UCSD-AML1 (cell line): ENCODE data around the gene ABI1.

Experiments
- DNase-seq: peaks from one replicate; lab custom pipeline; 2025; ENCODE audit not compliant: unreplicated experiment; lab: John Stamatoyannopoulos, UW

ABI1 gene

DNA sequence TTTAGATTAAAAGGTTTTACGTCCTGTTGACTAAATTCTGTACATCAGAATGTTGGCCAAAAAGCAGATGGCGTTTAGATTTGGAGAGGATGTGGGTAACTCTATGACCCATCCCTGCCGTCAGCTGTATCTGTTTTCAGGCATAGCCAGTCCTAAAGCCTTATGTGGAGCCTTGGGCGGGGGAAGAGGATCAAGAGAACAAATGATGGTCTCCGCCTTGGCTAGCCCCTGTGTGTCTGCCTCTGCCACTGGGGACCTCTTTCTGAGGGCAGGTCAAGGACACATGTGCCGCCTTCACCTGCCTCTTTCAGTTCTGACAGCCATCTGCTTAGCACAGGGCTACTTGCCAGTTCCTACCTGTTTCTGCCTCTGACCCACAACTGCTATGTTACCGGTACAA, 139.2 kb downstream of the ABI1 start:
- DNase-seq, result no peak

- DNase-seq, result no peak
These were observed 143.3 kb downstream of the ABI1 start for GRCh38 chr10:26717476-26717875.

DNA sequence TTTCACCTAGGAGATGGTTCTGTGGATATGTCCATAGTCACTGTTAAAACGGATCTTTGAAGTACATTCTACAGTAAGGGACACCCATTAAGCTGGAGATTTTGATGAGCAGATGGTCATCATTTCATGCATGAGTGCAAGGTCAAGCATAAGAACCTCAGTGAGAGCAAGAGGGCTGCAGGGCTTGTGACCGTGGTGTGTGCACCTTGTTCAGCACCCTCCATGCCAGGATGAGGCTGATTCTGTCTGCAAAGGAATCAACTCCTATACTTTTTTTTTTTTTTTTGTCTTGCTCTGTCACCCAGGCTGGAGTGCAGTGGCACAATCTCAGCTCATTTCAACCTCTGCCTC, 145.6 kb downstream of the ABI1 start:
- DNase-seq, result no peak

- DNase-seq, result no peak
These were observed 146.2 kb downstream of the ABI1 start for GRCh38 chr10:26714415-26715136.

- DNase-seq, result no peak
These were observed 149.4 kb downstream of the ABI1 start for GRCh38 chr10:26711324-26711723.

GRCh38 chr10:26706936-26707335, 153.8 kb downstream of the ABI1 start:
- DNase-seq, result no peak

DNA sequence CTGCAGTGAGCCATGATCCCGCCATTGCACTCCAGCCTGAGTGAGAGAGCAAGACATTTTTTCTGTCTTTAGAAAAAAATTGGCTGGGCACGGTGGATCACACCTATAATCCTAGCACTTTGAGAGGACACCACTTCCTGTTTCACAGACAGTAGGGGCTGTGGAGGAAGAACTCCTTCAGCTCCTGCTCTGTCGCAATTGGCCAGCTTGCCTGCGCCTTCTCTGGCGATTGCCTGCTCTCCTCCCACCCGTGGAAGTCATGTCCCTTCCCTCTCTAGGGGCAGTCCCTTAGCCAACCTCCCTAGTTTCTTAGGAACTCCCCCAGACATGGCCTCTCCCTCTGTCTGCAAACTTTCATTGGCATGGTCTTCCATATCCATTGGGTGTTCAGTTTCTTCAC, 154.6 kb downstream of the ABI1 start:
- no peak for DNase-seq

DNA sequence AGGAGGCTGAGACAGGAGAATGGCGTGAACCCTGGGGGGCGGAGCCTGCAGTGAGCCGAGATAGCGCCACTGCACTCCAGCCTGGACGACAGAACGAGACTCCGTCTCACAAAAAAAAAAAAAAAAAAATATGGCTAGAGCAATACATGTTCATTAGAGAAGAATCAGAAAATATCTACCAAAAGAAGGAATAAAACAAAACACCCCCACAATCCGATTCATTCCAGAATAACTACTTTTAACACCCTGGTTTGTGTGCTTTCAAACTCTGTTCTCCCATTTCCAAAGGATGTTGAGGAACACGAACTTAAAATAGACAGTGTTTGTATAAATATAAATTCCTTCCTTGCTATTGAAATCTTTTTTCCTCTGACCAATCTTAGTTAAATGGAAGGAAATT, 156.8 kb downstream of the ABI1 start:
- no peak for DNase-seq

DNA sequence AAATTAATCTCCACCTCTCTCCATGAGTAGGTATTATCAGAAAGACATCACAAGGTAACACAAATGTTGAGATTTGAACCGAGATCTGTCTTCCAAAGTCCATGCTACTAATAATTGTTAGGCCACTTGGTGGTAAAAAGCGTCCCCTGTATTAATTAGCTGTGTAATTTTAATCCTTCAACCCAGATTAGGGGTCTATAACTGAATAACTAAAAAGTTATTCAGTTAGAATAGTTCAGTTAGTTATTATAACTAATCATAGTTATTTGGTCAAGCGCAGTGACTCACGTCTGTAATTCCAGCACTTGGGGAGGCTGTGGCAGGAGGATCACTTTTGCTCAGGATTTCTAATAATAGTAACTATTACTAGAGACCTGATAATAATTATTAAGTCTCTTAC, 157.7 kb downstream of the ABI1 start:
- DNase-seq, result no peak

- DNase-seq, result no peak
These were observed 159.7 kb downstream of the ABI1 start for GRCh38 chr10:26700884-26701630.

- no peak for DNase-seq
These were observed 161.1 kb downstream of the ABI1 start for GRCh38 chr10:26699631-26700030.

- DNase-seq, result no peak
These were observed 161.8 kb downstream of the ABI1 start for GRCh38 chr10:26698909-26699308.

GRCh38 chr10:26697922-26698608, 162.7 kb downstream of the ABI1 start:
- DNase-seq, result no peak

GRCh38 chr10:26697163-26697921, 163.4 kb downstream of the ABI1 start, which contains the start of gene PDSS1:
Gene PDSS1, plus strand, starts transcription at chr10:26697701. Its CDS starts 11 bp downstream, at chr10:26697712.
- DNase-seq, result peak; percentile 82

DNA sequence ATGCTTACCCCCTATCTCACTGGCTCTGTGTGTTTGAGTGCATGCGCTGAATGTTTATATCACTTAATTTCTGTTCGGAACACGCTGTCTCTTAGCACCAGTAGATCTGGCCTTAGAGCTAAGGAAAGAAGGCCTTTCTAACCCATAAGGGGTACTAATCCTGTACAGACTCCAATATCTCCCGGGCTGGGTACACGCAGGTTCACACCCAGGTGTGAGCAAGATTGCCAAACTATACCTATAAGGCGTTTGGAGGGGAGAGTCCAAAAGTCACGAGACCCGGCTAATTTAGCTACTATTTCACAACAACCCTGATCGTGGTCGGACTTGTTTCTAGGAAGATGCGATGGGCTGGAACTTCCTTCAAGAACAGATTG, 164.0 kb downstream of the ABI1 start:
- DNase-seq, result no peak
